NB4 (cell line): ENCODE measurements around the gene JMJD1C.

ENCODE experiments used
- POLR2A ChIP-seq: IDR thresholded peaks from 2 replicates; pipeline ENCODE4 v1.6.1; 2011; ENCODE audit warnings: mild to moderate bottlenecking; ENCODE audit not compliant: insufficient read length; ENCODE audit errors: extremely low read depth
- TF ChIP-seq, protein P1 (sequence below): IDR thresholded peaks from one replicate; pipeline ENCODE4 v1.5.1; 2012; ENCODE audit warnings: low read depth, low read length

DNA sequence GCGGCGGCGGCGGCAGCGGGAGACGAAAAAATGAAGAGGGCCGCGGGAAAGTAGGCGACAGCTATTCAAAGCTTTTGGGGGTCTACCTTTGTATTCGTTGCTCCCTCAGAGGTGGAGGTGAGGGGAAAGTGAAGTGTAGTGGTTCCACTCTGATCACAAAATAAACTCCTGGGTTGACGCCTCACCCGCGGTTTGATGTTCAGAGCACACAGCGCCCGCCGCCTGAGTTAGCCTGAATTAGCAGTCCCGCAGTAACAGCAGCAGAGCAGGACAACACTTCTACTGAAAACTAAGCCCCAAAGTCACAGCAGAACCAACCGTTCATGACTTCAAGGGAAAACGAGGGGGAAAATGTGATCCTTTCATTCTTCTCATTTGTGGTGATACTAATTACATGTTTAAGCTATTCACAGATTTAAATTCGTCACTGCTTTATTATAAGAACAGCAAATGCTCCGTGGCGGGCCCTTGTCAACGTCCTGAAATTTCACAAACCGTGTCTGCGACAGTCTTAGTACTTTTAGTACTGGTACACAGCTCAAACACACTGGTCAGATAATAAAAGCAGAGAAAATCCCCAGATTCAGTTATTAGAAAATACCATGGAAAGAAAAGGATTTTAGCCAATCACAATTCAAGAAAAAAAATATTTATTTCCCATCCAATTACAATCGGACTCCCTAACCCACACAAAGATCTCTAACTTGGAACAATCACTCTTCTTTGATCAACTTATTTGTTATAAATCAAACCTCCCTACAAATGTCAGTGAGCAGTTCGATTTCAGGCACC lies 563 bp upstream of the JMJD1C start:
- TF ChIP-seq, protein P1, sequence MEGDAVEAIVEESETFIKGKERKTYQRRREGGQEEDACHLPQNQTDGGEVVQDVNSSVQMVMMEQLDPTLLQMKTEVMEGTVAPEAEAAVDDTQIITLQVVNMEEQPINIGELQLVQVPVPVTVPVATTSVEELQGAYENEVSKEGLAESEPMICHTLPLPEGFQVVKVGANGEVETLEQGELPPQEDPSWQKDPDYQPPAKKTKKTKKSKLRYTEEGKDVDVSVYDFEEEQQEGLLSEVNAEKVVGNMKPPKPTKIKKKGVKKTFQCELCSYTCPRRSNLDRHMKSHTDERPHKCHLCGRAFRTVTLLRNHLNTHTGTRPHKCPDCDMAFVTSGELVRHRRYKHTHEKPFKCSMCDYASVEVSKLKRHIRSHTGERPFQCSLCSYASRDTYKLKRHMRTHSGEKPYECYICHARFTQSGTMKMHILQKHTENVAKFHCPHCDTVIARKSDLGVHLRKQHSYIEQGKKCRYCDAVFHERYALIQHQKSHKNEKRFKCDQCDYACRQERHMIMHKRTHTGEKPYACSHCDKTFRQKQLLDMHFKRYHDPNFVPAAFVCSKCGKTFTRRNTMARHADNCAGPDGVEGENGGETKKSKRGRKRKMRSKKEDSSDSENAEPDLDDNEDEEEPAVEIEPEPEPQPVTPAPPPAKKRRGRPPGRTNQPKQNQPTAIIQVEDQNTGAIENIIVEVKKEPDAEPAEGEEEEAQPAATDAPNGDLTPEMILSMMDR: no peak
- TF ChIP-seq POLR2A: no peak
